ENCODE results near the gene MAPK1.
A peak's percentile ranks its signal among the peaks of the same experiment; 100 is the strongest.
"Not testable (repeated sequence)": the region's sequence is repeated elsewhere in the genome, so short reads cannot be mapped to it uniquely, and the experiment has no call there.

The MAPK1 gene

GRCh38 chr22:21745948-21746347 is 121.5 kb downstream of the MAPK1 start:
- no peak for DNase-seq

GRCh38 chr22:21744917-21745316 is 122.5 kb downstream of the MAPK1 start:
- not testable (repeated sequence) for DNase-seq

GRCh38 chr22:21741790-21742189 is 125.7 kb downstream of the MAPK1 start:
- no peak for DNase-seq

GRCh38 chr22:21741059-21741458 is 126.4 kb downstream of the MAPK1 start:
- no peak for DNase-seq

GRCh38 chr22:21739828-21740377 is 127.5 kb downstream of the MAPK1 start:
- DNase-seq, result no peak

GRCh38 chr22:21738966-21739365 is 128.5 kb downstream of the MAPK1 start:
- no peak for DNase-seq

GRCh38 chr22:21738081-21738480 is 129.4 kb downstream of the MAPK1 start:
- no peak for DNase-seq

GRCh38 chr22:21736948-21737347 is 130.5 kb downstream of the MAPK1 start:
- no peak for DNase-seq

- DNase-seq, result no peak
These were observed 131.3 kb downstream of the MAPK1 start for GRCh38 chr22:21736084-21736642.

GRCh38 chr22:21735200-21736083 is 132.0 kb downstream of the MAPK1 start, which contains the start of gene YPEL1:
Gene YPEL1 (minus strand): TSS chr22:21735794. CDS start chr22:21710744, 25,050 bp downstream.
- peak; percentile 95 for DNase-seq

- DNase-seq, result no peak
These were observed 132.8 kb downstream of the MAPK1 start for GRCh38 chr22:21734540-21735199.

- DNase-seq, result no peak
These were observed 135.9 kb downstream of the MAPK1 start for GRCh38 chr22:21731503-21731902.

GRCh38 chr22:21730535-21731308 is 136.7 kb downstream of the MAPK1 start:
- no peak for DNase-seq

- DNase-seq, result not testable (repeated sequence)
These were observed 138.3 kb downstream of the MAPK1 start for GRCh38 chr22:21729184-21729583.

- no peak for DNase-seq
These were observed 139.2 kb downstream of the MAPK1 start for GRCh38 chr22:21728270-21728669.

GRCh38 chr22:21727768-21728167 is 139.7 kb downstream of the MAPK1 start:
- DNase-seq, result no peak

- DNase-seq, result no peak
These were observed 140.3 kb downstream of the MAPK1 start for GRCh38 chr22:21727159-21727558.

GRCh38 chr22:21726650-21727049 is 140.8 kb downstream of the MAPK1 start:
- peak; percentile 56 for DNase-seq

GRCh38 chr22:21725956-21726649 is 141.3 kb downstream of the MAPK1 start:
- DNase-seq, result no peak

GRCh38 chr22:21724496-21724895 is 142.9 kb downstream of the MAPK1 start:
- DNase-seq, result not testable (repeated sequence)

GRCh38 chr22:21721195-21721852 is 146.1 kb downstream of the MAPK1 start:
- not testable (repeated sequence) for DNase-seq
